GM23338 (cell line): Measurements from ENCODE around the gene AHDC1. TPM values are rescaled to one million over a fixed set of nuclear protein-coding genes. Genes with fewer than 3 reads are reported as not detected.

ENCODE experiments used
- ATAC-seq: fragments of 200-7000 bp; cut with Tn5 transposase; 3 replicates; pipeline ENCODE4 v1.9.1; 2020
- DNase-seq: peaks from one replicate; pipeline ENCODE4 v3.0.0-alpha.2; 2015; ENCODE audit warnings: low spot score
- H2AFZ ChIP-seq: fragments of 200-600 bp; sonication (generic); 2 replicates; pipeline ENCODE4 v1.8.0; 2016; ENCODE audit warnings: antibody characterized with exemption, mild to moderate bottlenecking, moderate library complexity
- H3F3A ChIP-seq: fragments of 200-600 bp; sonication (generic); replicated peaks from 2 replicates; pipeline ENCODE4 v1.8.0; 2017; ENCODE audit warnings: antibody characterized with exemption, mixed run types, low read depth
- H3K27ac ChIP-seq: fragments of 200-600 bp; sonication (generic); 2 replicates; pipeline ENCODE4 v1.6.1; 2016; ENCODE audit warnings: low read depth
- H3K27me3 ChIP-seq: fragments of 200-600 bp; sonication (generic); 2 replicates; pipeline ENCODE4 v1.8.0; 2016; ENCODE audit warnings: mild to moderate bottlenecking, mixed run types, moderate library complexity; ENCODE audit not compliant: insufficient read depth
- H3K36me3 ChIP-seq: fragments of 200-600 bp; sonication (generic); 2 replicates; pipeline ENCODE4 v1.8.0; 2016; ENCODE audit warnings: mild to moderate bottlenecking; ENCODE audit not compliant: insufficient read depth
- H3K4me1 ChIP-seq: fragments of 200-600 bp; sonication (generic); 2 replicates; pipeline ENCODE4 v1.8.0; 2016; ENCODE audit warnings: mild to moderate bottlenecking, moderate library complexity; ENCODE audit not compliant: insufficient read depth
- H3K4me2 ChIP-seq: fragments of 200-600 bp; sonication (generic); 2 replicates; pipeline ENCODE4 v1.7.1; 2017; ENCODE audit warnings: mixed run types
- H3K4me3 ChIP-seq: fragments of 200-600 bp; sonication (generic); 2 replicates; pipeline ENCODE4 v1.6.1; 2016; ENCODE audit warnings: mixed run types
- H3K79me2 ChIP-seq: fragments of 200-600 bp; sonication (generic); replicated peaks from 2 replicates; pipeline ENCODE4 v1.8.0; 2017; ENCODE audit warnings: mild to moderate bottlenecking; ENCODE audit not compliant: insufficient read depth
- H3K9me2 ChIP-seq: fragments of 200-600 bp; sonication (generic); 2 replicates; pipeline ENCODE4 v1.8.0; 2017; ENCODE audit not compliant: insufficient read depth
- H4K20me1 ChIP-seq: fragments of 200-600 bp; sonication (generic); replicated peaks from 2 replicates; pipeline ENCODE4 v1.8.0; 2017; ENCODE audit warnings: mild to moderate bottlenecking; ENCODE audit not compliant: insufficient read depth
- H3K27ac Mint-ChIP-seq: 2 replicates; pipeline ENCODE4 v1.8.0; 2020; ENCODE audit warnings: inconsistent platforms, mild to moderate bottlenecking, moderate library complexity, mixed read lengths
- H3K27me3 Mint-ChIP-seq: 3 replicates; pipeline ENCODE4 v1.8.0; 2022; ENCODE audit warnings: low read depth, mild to moderate bottlenecking, moderate library complexity, mixed read lengths, inconsistent platforms; ENCODE audit not compliant: insufficient read depth, poor library complexity
- H3K36me3 Mint-ChIP-seq: 3 replicates; pipeline ENCODE4 v1.8.0; 2021; ENCODE audit warnings: low read depth, mild to moderate bottlenecking, inconsistent platforms, moderate library complexity, mixed read lengths
- H3K4me1 Mint-ChIP-seq: 3 replicates; pipeline ENCODE4 v1.8.0; 2020; ENCODE audit warnings: mild to moderate bottlenecking, inconsistent platforms, mixed read lengths
- H3K4me3 Mint-ChIP-seq: 3 replicates; pipeline ENCODE4 v1.8.0; 2021; ENCODE audit warnings: moderate library complexity, mild to moderate bottlenecking, inconsistent platforms, mixed read lengths
- H3K9me3 Mint-ChIP-seq: 3 replicates; pipeline ENCODE4 v1.8.0; 2020; ENCODE audit warnings: moderate library complexity, mild to moderate bottlenecking, inconsistent platforms, mixed read lengths
- CREB1 ChIP-seq: fragments of 250-450 bp; sonication (Bioruptor Pico); IDR thresholded peaks from 2 replicates; pipeline ENCODE4 v1.5.0; 2020; ENCODE audit warnings: low read depth, mild to moderate bottlenecking, moderate library complexity
- ETS1 ChIP-seq: IDR thresholded peaks from 2 replicates; pipeline ENCODE4 v1.6.1; 2016; ENCODE audit warnings: antibody characterized with exemption
- EZH2 ChIP-seq: fragments of 200-600 bp; sonication (generic); IDR thresholded peaks from one replicate; pipeline ENCODE4 v1.8.0; 2017; ENCODE audit warnings: antibody characterized with exemption, mild to moderate bottlenecking, low read depth; ENCODE audit not compliant: unreplicated experiment
- EZH2phosphoT487 ChIP-seq: fragments of 200-600 bp; sonication (generic); IDR thresholded peaks from one replicate; pipeline ENCODE4 v1.8.1; 2018; ENCODE audit warnings: antibody characterized with exemption; ENCODE audit not compliant: unreplicated experiment
- JUNB ChIP-seq: IDR thresholded peaks from one replicate; pipeline ENCODE4 v1.6.1; 2016; ENCODE audit warnings: antibody characterized with exemption; ENCODE audit not compliant: unreplicated experiment
- NANOG ChIP-seq: IDR thresholded peaks from 2 replicates; pipeline ENCODE4 v1.6.1; 2016; ENCODE audit warnings: antibody characterized with exemption, borderline replicate concordance
- POLR2AphosphoS5 ChIP-seq: IDR thresholded peaks from 2 replicates; pipeline ENCODE4 v1.6.1; 2016; ENCODE audit warnings: antibody characterized with exemption, low read depth
- STAT1 ChIP-seq: IDR thresholded peaks from one replicate; pipeline ENCODE4 v1.6.1; 2016; ENCODE audit warnings: antibody characterized with exemption; ENCODE audit not compliant: unreplicated experiment
- ZNF462 ChIP-seq: fragments of 250-450 bp; sonication (Bioruptor Pico); IDR thresholded peaks from 2 replicates; pipeline ENCODE4 v1.5.0; 2020; ENCODE audit warnings: mild to moderate bottlenecking, moderate library complexity
- polyA plus RNA-seq: library from polyadenylated mRNA; unstranded; fragments of >200 nt; fragmentation: Nextera tagmentation; extraction: Ambion mirVana; gene quantifications from 2 replicates; pipeline ENCODE4 v1.2.1, GENCODE V29; 2016
- total RNA-seq: library from RNA; depleted of rRNA; stranded (reverse); fragments of >200 nt; shearing (Covaris generic); gene quantifications from 2 replicates; pipeline ENCODE4 v1.2.3, GENCODE V29; 2014
- TF ChIP-seq, protein P1 (sequence below): IDR thresholded peaks from one replicate; pipeline ENCODE4 v1.6.1; 2018; ENCODE audit warnings: antibody characterized with exemption; ENCODE audit not compliant: unreplicated experiment

Gene AHDC1
- total and polyA plus RNA-seq, 2 experiments from 2014 or later = 8.3 to 22.2 TPM

GRCh38 chr1:27520651-27521050, 83.3 kb downstream of the AHDC1 start:
- Histone ChIP-seq H4K20me1 (no peaks in the 10 kb centered on the region), H3K36me3 (no peaks in the 10 kb centered on the region), H3K27ac (no peak overlapping the region), H3K4me3 (no peak overlapping the region), H3K4me1 (peaks cover 35% of the 10 kb centered on the region), H2AFZ (no peak overlapping the region), H3K9me2 (no peaks in the 10 kb centered on the region), H3F3A (peaks cover 15% of the 10 kb centered on the region; the same call in 1 of the 2 replicates), H3K27me3 (no peaks in the 10 kb centered on the region), H3K4me2 (no peak overlapping the region), H3K79me2 (no peaks in the 10 kb centered on the region)
- Mint-ChIP-seq H3K4me3 (no peak overlapping the region), H3K4me1 (peaks cover 63% of the 10 kb centered on the region), H3K9me3 (no peaks in the 10 kb centered on the region), H3K27me3 (peaks cover 15% of the 10 kb centered on the region), H3K27ac (no peak overlapping the region), H3K36me3 (no peaks in the 10 kb centered on the region)
- DNase-seq (no peak), ATAC-seq (no peak)
- TF ChIP-seq ETS1 (no peak), STAT1 (no peak)

- H3K36me3 Mint-ChIP-seq = no peaks in the 10 kb centered on the region
- Histone ChIP-seq H2AFZ (no peak overlapping the region), H3K79me2 (no peaks in the 10 kb centered on the region), H3K4me3 (no peak overlapping the region), H3K4me2 (peak overlapping the region; percentile 38; the same call in 1 of the 2 replicates), H4K20me1 (no peaks in the 10 kb centered on the region), H3K27me3 (no peaks in the 10 kb centered on the region), H3K36me3 (no peaks in the 10 kb centered on the region), H3K9me2 (no peaks in the 10 kb centered on the region), H3K27ac (no peak overlapping the region), H3F3A (peaks cover 10% of the 10 kb centered on the region; the same call in 1 of the 2 replicates), H3K4me1 (peaks cover 25% of the 10 kb centered on the region)
- no peak overlapping the region for H3K27ac Mint-ChIP-seq
- no peak overlapping the region; the same call in 2 of the 3 replicates for H3K4me3 Mint-ChIP-seq
- H3K4me1 Mint-ChIP-seq = peaks cover 55% of the 10 kb centered on the region
- no peaks in the 10 kb centered on the region for H3K9me3 Mint-ChIP-seq
- peaks cover 15% of the 10 kb centered on the region for H3K27me3 Mint-ChIP-seq
- ATAC-seq = peak; percentile 27
- DNase-seq = no peak
- no peak for TF ChIP-seq NANOG
- no peak for TF ChIP-seq EZH2phosphoT487
- TF ChIP-seq, protein P1, sequence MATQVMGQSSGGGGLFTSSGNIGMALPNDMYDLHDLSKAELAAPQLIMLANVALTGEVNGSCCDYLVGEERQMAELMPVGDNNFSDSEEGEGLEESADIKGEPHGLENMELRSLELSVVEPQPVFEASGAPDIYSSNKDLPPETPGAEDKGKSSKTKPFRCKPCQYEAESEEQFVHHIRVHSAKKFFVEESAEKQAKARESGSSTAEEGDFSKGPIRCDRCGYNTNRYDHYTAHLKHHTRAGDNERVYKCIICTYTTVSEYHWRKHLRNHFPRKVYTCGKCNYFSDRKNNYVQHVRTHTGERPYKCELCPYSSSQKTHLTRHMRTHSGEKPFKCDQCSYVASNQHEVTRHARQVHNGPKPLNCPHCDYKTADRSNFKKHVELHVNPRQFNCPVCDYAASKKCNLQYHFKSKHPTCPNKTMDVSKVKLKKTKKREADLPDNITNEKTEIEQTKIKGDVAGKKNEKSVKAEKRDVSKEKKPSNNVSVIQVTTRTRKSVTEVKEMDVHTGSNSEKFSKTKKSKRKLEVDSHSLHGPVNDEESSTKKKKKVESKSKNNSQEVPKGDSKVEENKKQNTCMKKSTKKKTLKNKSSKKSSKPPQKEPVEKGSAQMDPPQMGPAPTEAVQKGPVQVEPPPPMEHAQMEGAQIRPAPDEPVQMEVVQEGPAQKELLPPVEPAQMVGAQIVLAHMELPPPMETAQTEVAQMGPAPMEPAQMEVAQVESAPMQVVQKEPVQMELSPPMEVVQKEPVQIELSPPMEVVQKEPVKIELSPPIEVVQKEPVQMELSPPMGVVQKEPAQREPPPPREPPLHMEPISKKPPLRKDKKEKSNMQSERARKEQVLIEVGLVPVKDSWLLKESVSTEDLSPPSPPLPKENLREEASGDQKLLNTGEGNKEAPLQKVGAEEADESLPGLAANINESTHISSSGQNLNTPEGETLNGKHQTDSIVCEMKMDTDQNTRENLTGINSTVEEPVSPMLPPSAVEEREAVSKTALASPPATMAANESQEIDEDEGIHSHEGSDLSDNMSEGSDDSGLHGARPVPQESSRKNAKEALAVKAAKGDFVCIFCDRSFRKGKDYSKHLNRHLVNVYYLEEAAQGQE = no peak
- no peak for TF ChIP-seq EZH2
- TF ChIP-seq POLR2AphosphoS5 = no peak
- no peak for TF ChIP-seq ZNF462 (CRISPR knock-in tag)
- no peak for TF ChIP-seq CREB1 (CRISPR knock-in tag)
- TF ChIP-seq JUNB = no peak
Measured at GRCh38 chr1:27519331-27520258, 84.3 kb downstream of the AHDC1 start.
